Tibial artery (tissue), 4 donors: Measurements from ENCODE around the gene REX1BD.

Experiments used
- DNase-seq, 2 donors: peaks; one replicate each; pipeline ENCODE4 v3.0.0-alpha.2; 2019
- H3K27ac ChIP-seq, 2 donors: fragments of 200-600 bp; sonication (generic) in 1 of 2; 1 replicate in 1 of 2; 2 replicates in 1 of 2; pipeline ENCODE4 v1.5.1; 2018 to 2019; ENCODE audit warnings: mild to moderate bottlenecking in 1 of 2
- H3K27me3 ChIP-seq, 2 donors: fragments of 200-600 bp; sonication (generic) in 1 of 2; one replicate each; pipeline versions ENCODE4 v1.5.1 to v1.6.0; 2016 to 2019
- H3K36me3 ChIP-seq, 3 donors: fragments of 200-600 bp; sonication (generic) in 2 of 3; one replicate each; pipeline ENCODE4 v1.5.1; 2016 to 2019; ENCODE audit warnings: mild to moderate bottlenecking in 2 of 3
- H3K4me1 ChIP-seq, 4 donors: fragments of 200-600 bp; sonication (generic) in 2 of 4; 1 replicate in 3 of 4; 2 replicates in 1 of 4; pipeline ENCODE4 v1.5.1; 2016 to 2019
- H3K4me3 ChIP-seq, 2 donors: fragments of 200-600 bp; sonication (generic) in 1 of 2; 1 replicate in 1 of 2; 2 replicates in 1 of 2; pipeline ENCODE4 v1.5.1; 2018 to 2019; ENCODE audit warnings: mild to moderate bottlenecking in 2 of 2
- H3K9me3 ChIP-seq, 3 donors: fragments of 200-600 bp; sonication (generic) in 1 of 3; one replicate each; pipeline ENCODE4 v1.5.1; 2016 to 2019
- CTCF ChIP-seq, 2 experiments: fragments of 200-600 bp in 1 of 2; fragments of 450-650 bp in 1 of 2; IDR thresholded peaks; one replicate each; pipeline ENCODE4 v1.5.1; 2017 to 2019; ENCODE audit warnings: antibody characterized with exemption in 2 of 2, mild to moderate bottlenecking in 1 of 2, moderate library complexity in 1 of 2
- intact Hi-C: fragments of 100-400 bp; cut with DNase I; formaldehyde crosslinking; loops from one replicate; pipeline ENCODE4 v1.15.0; 2023; ENCODE audit warnings: low total_unique reads

The REX1BD gene

GRCh38 chr19:18637673-18638630, 49.4 kb downstream of the REX1BD start:
- Histone ChIP-seq H3K27me3 (no peaks in the 10 kb centered on the region), H3K9me3 (no peaks in the 10 kb centered on the region), H3K4me1 (peaks cover 0 to 34% (median 16%) of the 10 kb centered on the region in 4 donors), H3K36me3 (no peaks in the 10 kb centered on the region), H3K27ac (peak overlapping the region; percentile 90), H3K4me3 (peak overlapping the region; percentile 79 to 82)
- intact Hi-C loops, result no loop called here
- TF ChIP-seq CTCF (IDR thresholded peaks at IDR 0.05), result no peak
- no peak for DNase-seq

GRCh38 chr19:18639706-18640243, 51.2 kb downstream of the REX1BD start:
- no peak overlapping the region for H3K4me3 ChIP-seq
- intact Hi-C loops, result no loop called here
- H3K9me3 ChIP-seq, result no peaks in the 10 kb centered on the region
- no peaks in the 10 kb centered on the region for H3K36me3 ChIP-seq
- H3K4me1 ChIP-seq, result peaks cover 3 to 47% (median 24%) of the 10 kb centered on the region in 4 donors
- no peak for DNase-seq
- H3K27ac ChIP-seq, result peak overlapping the region in 1 of 2 donors; percentile 21
- no peak for TF ChIP-seq CTCF (IDR thresholded peaks at IDR 0.05)
- H3K27me3 ChIP-seq, result no peaks in the 10 kb centered on the region
